Stimulated activated CD4-positive, alpha-beta T cell treated with anti-CD3 and anti-CD28 coated beads, Interleukin-15, amount 100 ng/mL, for 1 hour (primary cell): ENCODE data around the gene PTPRN2.
"Not testable (repeated sequence)": the region's sequence is repeated elsewhere in the genome, so short reads cannot be mapped to it uniquely, and the experiment has no call there.

Experiments
- DNase-seq, 2 donors: peaks; one replicate each; pipeline ENCODE4 v3.0.0-alpha.2; 2020; ENCODE audit warnings: low read depth in 1 of 2, low spot score in 1 of 2

The PTPRN2 gene

DNA sequence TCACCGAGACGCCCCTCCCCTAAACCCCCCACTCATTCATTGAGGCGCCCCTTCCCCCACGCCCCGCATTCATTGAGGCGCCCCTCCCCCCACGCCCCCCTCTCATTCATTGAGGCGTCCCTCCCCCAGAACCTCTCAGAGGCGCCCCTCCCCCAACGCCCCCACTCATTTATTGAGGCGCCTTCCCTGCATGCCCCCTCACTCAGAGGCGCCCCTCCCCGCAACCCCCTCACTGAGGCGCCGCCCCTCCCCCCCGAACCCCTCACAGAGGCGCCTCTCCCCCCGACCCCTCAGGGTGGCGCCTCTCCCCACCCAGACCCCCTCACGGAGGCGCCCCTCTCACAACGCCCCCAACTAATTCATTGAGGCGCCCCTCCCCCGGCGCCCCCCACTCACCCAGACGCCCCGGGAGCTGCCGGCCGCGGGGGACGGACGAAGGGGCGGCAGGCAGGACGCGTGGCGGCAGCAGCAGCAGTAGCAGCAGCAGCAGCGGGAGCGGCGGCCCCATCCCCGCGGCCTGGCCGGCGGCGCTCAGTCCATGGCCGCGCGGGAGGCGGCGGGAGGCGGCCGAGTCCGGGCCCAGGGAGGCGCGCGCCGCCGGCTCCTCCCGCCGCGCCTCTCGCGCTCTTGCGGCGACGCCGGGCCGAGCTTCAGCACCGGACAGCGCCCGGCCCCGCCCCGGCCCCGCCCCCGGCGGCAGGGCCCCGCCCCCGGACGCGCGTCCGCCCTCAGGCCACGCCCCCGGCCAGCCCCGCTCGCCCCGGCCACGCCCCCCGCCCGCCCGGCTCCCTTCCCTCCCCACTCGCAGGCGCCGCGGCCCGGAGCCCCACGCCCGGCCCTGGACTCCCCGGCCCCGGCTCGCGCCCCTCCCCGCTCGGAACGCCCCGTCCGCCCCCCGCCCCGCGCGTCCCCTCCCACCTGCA, at the start of gene PTPRN2:
TSS of gene PTPRN2 (minus strand) at position 662 of the 923 bp plus-strand sequence.
- DNase-seq: peak; percentile 15 to 58

- no peak for DNase-seq
Observed at GRCh38 chr7:158633055-158633956, 45.7 kb upstream of the PTPRN2 start.

DNA sequence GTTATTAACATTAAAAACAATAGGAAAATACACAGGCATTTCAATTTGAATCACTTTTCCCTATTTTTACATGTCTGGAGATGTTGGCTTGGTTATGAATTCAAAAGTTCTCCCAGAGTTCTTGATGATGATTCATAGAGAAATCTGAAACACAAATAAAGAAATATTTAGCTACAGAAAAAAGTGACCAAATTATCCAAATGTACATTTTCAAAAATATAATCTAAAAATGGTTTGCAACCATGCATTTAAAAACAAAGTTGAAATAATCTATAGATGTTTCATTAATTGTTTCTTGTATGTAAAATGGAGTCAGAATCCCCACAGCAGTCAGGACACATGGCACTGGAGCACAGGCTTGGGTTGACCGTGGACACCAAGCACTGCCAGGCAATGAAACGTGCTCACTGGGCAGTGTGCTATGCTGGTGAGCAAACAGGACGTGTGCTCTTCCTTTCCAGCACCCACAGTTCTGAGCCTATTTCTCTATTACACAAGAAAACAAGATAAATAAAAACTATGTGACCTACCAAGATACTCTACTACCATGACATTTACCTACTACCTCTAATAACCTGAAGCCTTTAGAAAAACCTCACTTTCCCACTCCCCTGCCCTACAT, 44.1 kb upstream of the PTPRN2 start:
- DNase-seq: no peak

GRCh38 chr7:158626289-158626688, 38.7 kb upstream of the PTPRN2 start:
- DNase-seq: not testable (repeated sequence)

- no peak for DNase-seq
Observed at GRCh38 chr7:158623241-158623640, 35.6 kb upstream of the PTPRN2 start.

DNA sequence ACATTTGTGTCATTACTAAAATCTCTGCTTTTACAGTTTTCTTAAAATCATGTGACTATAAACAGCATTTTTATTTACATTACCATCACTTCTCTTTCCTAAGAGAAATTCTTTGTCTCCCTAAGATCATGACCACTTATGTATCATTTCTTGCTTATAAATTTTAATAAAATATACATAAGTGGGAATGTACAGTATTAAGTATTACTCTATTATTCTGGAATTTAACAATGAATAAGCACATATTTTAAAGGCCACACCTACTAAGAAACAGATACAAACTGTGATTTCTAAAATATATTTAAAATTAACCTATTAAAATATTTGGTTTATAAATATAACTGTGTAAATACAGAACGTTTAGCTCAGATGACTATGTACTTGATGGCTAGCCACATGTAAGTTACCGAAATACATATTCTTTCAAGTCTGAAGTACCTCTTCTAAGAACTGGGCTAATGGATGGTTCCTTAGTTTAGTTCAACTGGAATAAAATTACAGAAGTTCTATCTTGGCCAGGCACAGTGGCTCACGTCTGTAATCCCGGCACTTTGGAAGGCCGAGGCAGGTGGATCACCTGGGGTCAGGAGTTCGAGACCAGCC, 33.3 kb upstream of the PTPRN2 start:
- no peak for DNase-seq

- DNase-seq: no peak
Observed at GRCh38 chr7:158620418-158620817, 32.8 kb upstream of the PTPRN2 start.

- no peak for DNase-seq
Observed at GRCh38 chr7:158618745-158619140, 31.1 kb upstream of the PTPRN2 start.

GRCh38 chr7:158617737-158618128, 30.1 kb upstream of the PTPRN2 start:
- no peak for DNase-seq

GRCh38 chr7:158616050-158616449, 28.4 kb upstream of the PTPRN2 start:
- no peak for DNase-seq

DNA sequence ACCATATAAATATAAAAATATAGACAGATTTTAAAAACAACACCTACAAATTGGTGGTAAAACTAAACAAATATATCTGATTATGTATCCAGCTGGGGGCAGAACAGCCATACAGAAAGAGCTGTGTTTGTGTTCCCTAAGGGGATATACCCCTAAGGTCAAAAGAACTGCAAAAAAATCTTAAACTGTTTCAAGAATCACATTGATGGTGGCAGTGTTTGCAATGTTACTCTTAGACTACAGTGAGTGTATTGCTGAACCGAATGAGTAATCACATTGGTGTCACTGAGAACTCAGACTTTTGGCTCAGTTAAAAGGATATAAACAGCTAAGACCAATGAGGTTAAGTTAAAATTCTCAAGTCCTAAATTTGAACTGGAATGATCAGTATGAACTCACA, 27.1 kb upstream of the PTPRN2 start:
- DNase-seq: no peak

- DNase-seq: no peak
Observed at GRCh38 chr7:158613481-158613880, 25.9 kb upstream of the PTPRN2 start.

- no peak for DNase-seq
Observed at GRCh38 chr7:158612546-158612945, 24.9 kb upstream of the PTPRN2 start.

- DNase-seq: no peak
Observed at GRCh38 chr7:158611541-158611940, 23.9 kb upstream of the PTPRN2 start.

DNA sequence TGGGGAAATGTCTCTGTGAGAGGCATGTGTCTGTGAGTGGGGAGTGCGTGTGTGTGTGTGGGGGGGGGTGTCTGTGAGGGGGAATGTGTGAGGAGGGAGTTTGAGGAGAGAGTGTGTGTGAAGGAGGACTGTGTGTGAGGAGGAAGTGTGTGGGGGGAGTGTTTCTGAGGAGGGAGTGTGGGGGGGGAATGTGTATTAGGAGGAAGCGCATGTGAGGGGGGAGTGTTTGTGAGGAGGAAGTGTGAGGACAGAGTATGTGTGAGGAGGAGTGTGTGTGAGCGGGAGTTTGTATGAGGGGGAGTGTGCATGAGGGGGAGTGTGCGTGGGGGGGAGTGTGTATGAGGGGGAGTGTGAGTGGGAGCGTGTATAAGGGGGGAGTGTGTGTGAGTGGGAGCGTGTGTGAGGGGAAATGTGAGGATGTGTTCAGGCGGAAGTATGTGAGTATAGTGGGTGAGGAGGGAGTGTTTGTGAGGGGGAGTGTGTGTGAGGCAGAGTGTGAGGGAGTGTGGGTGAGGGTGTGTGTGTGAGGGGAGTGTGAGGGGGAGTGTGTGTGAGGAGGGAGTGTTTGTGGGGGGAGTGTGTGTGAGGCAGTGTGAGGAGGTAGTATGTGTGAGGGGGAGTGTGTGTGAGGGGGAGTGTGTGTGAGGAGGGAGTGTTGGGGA, 21.8 kb upstream of the PTPRN2 start:
- DNase-seq: no peak

DNA sequence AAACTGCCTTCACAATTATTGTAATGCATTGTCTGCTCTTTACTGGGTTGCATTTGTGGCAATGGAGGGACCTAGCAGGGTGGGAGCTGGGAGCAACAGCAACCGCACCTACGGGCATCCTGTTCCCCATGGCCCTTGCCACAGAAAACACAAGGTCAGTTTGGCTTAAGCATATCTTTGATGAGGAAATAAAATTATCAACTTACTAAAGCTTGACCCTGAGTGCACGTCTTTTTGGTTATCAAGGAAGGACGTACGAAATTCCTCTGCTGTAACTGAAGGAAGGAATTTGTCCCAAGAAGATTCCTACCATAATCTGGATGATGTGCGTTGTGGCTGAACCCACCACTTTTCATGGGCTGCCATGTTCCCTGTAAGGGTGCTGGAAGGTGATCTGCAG, 19.9 kb upstream of the PTPRN2 start:
- DNase-seq: no peak

- DNase-seq: no peak
Observed at GRCh38 chr7:158606671-158607424, 19.2 kb upstream of the PTPRN2 start.

DNA sequence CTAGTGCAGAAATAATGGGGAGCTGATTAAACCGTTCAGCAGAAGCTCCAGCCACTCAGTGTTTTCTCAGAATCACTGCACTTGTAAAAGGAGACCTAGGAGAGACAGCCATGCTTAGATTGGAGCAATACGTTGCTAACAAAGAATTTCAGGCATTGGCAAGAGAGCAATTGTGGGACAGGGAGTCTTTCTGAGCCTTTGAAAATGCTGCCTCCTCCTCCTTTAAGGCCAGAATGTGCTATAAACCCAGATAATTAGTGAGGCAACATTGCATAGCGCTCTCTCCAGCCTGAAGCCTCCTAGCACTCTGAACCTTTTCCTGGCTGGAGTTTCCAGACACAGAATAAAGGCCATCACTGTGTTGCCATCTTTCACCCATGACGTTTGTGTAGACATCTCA, 18.5 kb upstream of the PTPRN2 start:
- no peak for DNase-seq

GRCh38 chr7:158603773-158604755, 16.4 kb upstream of the PTPRN2 start:
- DNase-seq: no peak
